Posterior cingulate gyrus (tissue), 11 donors: ENCODE results near the gene DCXR.
"Not testable (repeated sequence)": the region's sequence is repeated elsewhere in the genome, so short reads cannot be mapped to it uniquely, and the experiment has no call there.

ENCODE experiments used
- DNase-seq, 10 donors: peaks; one replicate each; pipeline versions ENCODE4 v3.0.0 to v3.0.0-alpha.2; 2020 to 2021; ENCODE audit warnings: mixed read lengths in 3 of 10
- intact Hi-C: fragments of 100-400 bp; cut with DNase I; formaldehyde crosslinking; loops from one replicate; pipeline ENCODE4 v1.15.1; 2023

The DCXR gene

DNA sequence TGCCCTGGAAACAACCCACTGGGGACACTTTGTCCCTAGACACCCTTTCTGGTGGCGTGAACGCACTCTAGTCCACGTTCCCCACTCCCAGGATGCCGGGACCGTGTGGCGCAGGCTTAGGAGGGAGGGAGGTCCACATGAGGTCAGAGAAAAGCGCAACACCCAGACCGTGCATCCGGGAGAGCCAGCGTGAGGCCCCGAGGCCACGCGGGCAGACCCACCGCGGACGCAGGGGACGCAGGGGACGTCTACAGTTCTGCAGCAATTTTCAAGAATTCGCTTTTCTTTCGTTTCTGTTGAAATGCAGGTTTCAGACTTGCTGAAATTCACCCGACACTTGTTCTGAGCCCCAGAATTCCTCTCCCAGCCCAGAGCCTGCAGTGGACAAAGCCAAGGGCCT is 9.4 kb upstream of the DCXR start:
- no peak for DNase-seq
- intact Hi-C loops, result no loop called here

DNA sequence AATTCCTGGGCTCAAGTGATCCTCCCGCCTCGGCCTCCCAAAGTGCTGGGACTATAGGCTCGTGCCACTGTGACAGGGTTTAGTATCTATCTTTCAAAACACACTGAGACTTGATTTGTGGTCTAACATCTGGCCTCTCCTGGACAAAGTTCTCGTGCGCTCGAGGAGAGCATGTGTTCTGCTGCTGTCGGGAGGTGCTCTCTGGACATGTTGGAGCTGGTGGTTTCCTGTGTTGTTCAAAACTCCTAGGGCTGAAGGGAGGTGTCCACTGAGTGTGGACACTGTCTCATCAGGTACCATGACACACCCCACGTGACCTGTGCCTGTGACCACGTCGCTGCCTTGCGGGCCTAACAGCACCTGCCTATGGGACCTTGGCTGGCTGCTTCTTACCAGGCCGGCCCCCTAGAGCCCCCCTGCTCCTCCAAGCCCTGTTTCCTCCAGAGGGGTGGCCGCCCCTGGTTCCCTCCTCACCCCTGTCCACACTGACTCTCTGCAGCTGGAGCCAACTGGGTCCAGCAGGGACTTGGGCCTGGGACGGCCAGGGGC is 8.5 kb upstream of the DCXR start:
- no peak for DNase-seq
- intact Hi-C loops, result no loop called here

DNA sequence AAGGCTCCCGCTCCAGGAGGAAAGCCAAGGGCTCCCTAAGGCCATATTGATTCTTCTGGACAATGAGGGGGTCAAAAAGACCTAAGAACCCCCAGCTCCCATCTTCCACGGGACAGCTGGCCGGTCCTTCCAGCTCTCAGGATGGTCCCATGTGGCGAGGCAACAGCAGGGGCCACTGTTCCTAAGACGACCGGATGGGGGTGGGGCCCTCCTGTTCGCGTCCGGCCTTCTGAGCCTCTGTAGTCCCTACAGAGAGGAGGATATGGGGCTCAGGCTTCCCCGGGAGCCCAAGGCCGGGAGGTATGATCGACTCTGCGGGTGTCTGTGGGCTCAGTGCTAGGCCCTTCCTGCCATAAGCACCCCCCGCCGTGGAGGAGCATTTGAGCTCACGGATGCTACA is 6.0 kb upstream of the DCXR start:
- intact Hi-C loops, result no loop called here
- DNase-seq, result no peak

DNA sequence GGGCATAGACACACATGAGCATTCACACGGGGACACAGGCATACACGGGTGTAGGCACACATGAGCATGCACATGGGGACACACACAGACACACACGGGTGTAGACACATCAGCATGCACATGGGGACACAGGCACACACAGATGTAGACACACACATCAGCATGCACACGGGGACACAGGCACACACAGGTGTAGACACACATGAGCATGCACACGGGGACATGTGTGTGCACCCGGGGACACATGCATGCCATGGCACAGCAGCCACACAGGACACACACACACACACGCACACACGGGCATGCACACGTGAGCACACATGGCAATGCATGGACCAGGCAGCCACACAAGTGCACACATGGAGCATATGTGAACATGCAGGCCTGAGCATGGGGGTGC is 5.2 kb upstream of the DCXR start:
- intact Hi-C loops, result no loop called here
- DNase-seq, result no peak

DNA sequence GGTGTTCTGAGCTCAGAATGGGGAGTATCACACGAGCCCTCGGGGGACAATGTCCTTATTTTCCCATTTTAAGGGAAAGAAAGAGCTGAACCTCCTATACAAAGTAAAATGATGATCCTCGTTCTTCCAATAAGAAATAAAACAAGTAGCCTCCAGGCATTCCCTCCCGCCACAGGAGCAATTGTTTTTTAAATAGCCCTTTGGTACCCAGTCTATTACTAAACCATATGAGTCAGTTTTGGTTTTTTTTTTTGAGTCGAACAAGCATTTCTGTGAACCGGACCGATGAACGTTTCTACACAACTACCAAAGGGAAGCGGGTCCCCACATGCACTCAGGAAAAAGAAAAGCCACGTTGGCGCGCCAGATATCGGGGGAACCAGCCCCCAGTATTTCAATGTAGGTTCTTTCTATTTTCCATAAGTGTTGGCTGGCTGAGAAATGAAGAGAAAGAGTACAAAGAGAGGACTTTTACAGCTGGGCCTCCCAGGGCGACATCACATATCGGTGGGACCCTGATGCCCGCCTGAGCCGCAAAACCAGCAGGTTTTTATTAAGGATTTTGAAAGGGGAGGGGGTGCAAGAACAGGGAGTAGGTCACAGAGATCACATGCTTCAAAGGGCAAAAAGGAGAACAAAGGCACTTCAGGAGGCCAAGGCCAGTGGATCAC is 3.8 kb upstream of the DCXR start:
- no peak for DNase-seq
- intact Hi-C loops, result no loop called here

DNA sequence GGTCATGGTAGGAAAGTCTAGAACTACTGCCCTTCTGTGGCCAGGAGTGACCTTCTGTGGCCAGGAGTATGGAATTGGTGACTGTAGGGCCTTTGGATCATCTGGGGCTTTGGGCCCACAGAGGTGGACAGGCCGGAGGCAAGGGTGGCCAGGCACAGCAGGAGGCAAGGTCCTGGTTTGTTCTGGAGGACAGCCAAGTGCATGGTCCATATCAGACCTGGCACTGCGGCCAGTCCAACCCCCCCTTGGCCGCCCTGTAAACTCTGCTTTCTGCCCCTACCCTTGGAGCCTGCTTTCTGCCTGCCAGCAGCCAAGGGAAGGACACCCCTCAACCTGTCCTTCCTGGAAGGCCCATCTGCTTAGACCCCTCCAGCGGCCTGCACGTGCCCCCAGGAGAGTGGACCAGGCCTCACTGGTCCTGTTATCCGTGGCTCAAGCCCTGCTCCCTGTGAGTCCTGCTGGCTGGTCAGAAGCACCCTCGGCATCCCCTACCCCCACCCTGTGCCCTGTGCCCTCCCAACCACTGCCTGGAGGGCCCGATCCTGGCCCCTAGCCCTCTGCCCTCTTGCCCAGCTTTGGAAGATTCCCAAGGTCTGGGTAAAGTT is 2.3 kb upstream of the DCXR start:
- intact Hi-C loops, result no loop called here
- DNase-seq, result no peak

DNA sequence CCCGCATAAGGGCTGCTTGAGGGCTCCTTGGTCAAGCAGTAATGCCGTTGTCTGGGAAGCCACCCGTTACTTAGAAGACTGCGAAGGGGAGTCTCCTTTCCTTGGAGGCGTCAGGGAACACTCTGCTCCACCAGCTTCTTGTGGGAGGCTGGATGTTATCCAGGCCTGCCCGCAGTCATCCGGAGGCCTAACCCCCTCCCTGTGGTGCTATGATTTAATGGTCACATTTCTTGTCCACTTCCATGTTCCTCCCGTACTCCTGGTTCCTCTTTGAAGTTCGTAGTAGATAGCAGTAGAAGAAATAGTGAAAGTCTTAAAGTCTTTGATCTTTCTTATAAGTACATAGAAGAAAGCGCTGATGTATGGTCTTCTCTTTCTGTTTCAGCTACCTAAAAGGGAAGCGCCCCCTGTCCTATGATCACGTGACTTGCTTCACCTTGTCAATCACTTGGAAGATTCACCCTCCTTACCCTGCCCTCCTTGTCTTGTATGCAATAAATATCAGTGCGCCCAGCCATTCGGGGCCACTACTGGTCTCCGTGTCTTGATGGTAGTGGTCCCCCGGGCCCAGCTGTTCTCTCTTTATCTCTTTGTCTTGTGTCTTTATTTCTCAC is 1.4 kb upstream of the DCXR start:
- DNase-seq, intact Hi-C loops: not testable (repeated sequence)

DNA sequence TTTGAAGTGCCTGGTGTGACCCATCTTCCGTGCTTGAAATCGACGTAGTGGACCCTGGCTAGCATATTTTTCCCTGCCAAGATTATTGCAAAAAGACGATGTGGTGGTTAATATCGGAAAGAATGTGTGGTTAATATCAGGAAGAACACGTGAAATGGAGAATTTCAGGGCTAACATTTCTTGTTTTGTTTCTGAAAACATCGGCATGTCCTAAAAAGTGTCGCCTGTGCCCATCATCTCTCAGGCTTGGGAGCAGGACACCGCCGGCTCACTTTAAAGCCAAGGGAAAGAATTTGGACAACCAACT is 345 bp upstream of the DCXR start:
- DNase-seq, result no peak
- intact Hi-C loops, result no loop called here

DNA sequence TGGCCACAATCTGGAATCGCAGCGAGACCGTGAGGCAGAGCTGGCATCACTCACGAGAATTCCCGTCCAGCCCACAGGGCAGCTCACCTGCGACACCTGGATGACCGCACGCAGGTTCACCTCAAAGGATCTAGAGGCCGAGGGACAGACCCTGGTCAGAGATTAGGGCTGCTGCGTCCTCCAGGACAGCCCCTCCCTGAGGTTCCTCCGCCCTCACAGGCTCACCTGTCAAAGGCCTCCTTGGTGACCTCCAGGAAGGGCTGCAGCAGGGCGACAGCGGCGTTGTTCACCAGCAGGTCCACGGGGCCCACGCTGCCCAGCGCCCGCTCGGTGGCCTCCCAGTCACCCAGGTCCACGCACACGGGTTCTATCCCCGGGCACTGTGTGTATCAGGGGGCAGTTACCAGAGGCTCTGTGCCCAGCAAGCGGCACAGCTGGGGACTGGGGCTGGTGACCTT is 834 bp downstream of the DCXR start:
- no peak for DNase-seq
- intact Hi-C loops, result no loop called here

DNA sequence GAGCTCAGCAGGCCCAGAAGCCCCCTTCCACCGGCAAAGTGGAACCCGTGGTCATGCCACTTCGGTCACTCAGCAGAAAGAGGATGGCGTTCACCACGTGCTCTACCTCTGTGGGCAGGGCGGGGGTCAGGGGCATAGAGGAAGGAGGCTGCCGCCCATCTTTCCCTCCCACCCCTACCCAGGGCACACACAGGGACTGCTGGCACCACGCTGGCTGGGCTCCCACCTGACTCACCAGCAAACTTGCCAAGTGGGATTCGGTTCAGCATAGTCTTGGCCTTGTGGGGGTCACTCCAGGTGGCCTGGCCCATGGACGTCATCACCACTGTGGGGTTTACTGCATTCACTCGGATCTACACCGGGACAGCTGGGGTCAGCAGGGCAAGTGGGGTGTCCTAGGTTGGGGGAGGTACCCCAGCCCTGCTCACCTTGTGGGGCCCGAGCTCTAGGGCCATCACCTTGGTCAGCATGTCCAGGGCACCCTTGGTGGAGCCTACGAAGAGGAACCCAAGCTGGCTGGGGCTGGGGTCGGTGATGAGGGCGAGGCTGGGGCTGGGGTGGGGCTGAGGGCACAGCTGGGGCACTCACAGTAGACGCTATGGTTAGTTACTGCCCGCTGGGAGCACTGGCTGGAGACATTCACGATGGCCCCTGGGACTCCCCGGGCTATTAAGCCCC is 1.4 kb downstream of the DCXR start:
- intact Hi-C loops, result no loop called here
- DNase-seq, result no peak

DNA sequence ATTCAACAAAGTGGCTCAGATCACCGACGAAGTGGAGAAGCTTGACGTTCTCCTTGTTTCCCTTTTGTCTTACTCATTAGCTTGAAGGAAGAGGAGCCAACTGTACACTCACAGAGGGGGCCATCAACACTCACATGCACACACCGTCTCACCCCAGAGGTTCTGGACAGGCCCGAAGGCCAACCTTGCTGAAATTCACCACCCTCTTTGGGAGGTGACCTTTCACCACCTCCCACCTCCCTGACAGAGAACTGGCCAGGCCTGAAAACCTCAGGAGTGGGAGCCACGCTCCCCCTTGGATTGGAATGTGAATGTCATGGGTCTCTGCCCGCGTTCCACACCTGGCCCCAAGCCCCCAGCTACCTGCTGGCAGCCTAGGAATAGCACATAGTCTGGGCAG is 2.0 kb downstream of the DCXR start:
- intact Hi-C loops, result no loop called here
- no peak for DNase-seq

DNA sequence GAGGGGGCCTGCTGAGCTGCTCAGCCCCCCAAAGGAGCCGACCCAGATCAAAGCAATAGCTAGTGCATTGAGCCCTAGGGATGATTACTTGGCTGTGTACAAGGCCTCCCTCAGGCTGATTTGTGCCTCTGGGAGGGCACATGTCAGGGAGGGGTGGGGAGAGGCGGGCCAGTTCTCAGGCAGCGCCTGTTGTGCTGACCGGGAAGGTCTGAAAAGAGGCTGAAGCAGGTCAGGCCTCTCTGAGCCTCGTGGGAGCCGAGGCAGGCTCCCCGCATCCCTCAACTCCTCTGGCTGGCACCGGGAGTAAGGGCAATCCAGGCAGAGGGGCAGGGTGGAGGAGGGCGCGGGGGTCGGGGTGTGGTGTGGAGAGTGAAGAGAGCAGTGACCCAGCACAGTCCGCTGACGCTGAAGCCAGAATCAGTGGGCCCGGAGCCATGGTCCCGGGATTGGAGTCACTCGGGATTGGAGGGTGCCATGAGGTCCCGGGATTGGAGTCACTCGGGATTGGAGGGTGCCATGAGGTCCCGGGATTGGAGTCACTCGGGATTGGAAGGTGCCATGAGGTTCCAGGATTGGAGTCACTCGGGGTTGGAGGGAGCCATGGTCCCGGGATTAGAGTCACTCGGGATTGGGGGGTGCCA is 3.0 kb downstream of the DCXR start:
- no peak for DNase-seq
- intact Hi-C loops, result loop anchor here (5.0 kb wide), 1 partner anchor 63 kb away; the partner anchor contains the start of gene FASN

DNA sequence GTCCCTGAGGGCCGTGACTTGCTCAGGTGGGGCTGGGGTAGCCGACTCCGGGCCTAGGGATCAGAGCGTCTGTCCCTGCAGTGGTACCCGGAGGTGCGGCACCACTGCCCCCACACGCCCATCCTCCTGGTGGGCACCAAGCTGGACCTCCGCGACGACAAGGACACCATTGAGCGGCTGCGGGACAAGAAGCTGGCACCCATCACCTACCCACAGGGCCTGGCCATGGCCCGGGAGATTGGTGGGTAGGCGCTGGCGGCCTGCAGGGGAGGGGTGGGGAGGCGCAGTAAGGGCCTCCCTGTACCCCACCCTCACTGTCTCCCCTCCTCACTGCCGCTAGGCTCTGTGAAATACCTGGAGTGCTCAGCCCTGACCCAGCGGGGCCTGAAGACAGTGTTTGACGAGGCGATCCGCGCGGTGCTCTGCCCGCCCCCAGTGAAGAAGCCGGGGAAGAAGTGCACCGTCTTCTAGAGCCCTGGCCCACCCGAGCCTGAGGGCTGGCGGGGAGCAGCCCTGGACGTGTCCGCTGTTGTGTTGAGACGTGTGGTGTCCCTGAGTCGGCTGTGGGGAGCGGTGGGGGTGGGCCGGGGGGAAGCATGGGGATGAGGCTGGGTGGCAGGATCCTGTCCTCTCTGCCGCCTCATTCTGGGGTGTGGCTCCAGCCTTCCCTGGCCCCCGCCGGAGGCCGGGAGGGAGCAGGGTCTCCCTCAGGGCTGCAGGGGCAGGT is 4.0 kb downstream of the DCXR start:
- DNase-seq, result no peak
- intact Hi-C loops, result loop anchor here (5.0 kb wide), 1 partner anchor 64 kb away; the partner anchor contains the start of gene FASN

DNA sequence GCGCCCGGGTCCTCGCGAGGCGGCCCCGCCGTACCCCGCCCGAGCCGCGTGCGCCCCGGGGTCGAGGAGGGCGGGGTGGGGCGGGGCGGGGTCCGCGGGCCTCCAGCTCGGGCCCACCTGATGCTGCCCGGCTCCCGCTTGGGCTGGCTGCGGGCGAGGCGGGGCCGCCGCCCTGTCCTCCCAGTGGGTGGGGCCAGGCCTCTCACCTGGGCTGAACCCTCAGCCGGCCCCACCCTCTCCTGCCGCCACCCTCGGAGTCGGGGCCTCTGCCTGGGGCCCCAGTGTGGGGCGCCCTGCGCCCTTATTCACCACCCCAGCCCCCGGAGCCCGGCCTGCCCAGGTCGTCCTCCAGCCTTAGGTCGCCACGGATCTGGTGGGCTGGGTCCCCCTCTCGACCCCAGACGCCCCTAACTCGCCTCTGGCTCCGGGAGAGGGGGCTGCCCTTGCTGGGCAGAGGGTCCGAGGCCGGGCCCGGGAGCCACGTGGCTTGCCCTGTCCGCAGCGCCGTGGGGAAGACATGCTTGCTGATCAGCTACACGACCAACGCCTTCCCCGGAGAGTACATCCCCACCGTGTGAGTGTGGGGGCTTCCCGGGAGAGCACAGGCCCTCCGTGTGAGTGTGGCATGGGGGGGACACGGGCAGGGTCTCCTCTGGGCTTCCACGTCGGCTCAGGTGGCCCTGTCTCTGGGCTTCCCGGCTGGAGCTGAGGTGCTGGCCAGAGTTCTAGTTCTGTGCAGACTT is 5.4 kb downstream of the DCXR start:
- DNase-seq, result no peak
- intact Hi-C loops, result loop anchor here (5.0 kb wide), 1 partner anchor 65 kb away; the partner anchor contains the start of gene FASN

DNA sequence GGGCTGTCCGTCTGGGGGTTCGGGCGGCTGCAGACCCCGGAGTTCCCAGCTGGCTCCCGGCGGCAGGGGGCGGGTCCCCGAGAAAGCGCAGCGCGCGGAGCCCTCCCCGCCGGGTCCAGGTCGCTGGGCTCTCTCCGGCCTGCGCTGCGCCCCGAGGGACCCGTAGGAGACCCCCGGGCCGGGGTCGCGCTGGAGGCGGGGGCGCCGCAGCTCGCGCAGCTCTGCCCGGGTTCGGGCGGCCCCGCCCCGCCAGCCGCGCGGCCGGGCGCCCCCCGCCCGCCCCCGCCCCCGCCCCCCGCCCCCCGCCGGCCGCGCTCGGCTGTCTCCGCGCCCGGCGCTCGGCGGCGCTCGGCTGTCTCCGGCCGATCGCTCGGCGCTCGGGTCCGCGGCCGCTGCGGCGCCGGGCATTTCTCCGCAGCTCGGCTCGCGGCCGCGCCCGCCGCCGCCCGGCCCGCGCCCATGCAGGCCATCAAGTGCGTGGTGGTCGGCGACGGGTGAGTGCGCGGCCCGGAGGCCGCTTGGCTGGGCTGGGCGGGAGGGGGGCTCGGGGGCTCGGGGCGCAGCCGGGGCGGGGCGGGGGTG is 6.1 kb downstream of the DCXR start, which contains the start of gene RAC3:
Gene RAC3 (plus strand): TSS at position 376 of the 582 bp plus-strand sequence. CDS start 84 bp downstream, at position 460.
- DNase-seq, result no peak
- intact Hi-C loops, result loop anchor here (5.0 kb wide), 1 partner anchor 66 kb away; the partner anchor contains the start of gene FASN

DNA sequence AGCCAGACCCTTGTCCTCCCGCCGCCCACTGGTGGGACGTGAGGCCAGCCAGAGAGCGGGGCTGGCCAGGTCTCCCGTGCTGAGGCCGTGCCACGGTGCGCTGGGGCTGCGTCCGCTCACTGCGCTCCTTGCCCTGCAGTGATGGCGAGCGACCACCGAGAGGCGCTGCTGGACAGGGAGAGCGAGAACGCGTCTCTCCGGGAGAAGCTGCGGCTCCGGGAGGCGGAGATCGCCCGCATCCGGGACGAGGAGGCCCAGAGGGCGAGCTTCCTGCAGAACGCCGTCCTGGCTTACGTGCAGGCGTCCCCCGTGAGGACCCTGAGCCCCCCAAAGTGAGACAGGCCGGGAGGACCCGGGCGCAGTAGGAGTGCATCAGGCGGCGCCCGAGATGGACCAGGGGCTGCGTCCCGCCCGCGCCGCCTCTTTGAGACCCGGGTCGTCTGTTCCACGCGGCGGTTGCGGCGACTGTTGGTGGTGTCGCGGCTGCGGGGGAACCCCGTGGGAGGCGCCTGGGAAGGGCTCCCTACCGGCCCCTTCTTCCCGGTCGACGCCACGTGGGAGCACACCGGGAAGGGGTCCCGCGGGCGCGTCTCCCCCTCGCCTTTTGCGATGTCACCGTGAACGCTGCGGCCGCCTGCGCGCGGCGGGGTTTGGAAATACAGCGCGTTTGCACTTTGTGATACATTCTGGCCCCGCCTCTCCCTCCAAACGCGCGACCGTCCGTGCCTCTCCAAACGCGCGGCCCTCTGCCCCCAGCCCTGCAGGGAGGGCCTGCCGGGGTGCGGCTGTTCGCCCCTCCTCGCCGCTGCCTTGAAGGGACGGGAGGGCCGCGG is 6.8 kb downstream of the DCXR start:
- DNase-seq, result peak; percentile 80 to 98 (median 86)
- intact Hi-C loops, result loop anchor here (1.0 to 5.0 kb wide), 2 partner anchors 67 to 124 kb away; partner anchors contain the start of gene FASN

DNA sequence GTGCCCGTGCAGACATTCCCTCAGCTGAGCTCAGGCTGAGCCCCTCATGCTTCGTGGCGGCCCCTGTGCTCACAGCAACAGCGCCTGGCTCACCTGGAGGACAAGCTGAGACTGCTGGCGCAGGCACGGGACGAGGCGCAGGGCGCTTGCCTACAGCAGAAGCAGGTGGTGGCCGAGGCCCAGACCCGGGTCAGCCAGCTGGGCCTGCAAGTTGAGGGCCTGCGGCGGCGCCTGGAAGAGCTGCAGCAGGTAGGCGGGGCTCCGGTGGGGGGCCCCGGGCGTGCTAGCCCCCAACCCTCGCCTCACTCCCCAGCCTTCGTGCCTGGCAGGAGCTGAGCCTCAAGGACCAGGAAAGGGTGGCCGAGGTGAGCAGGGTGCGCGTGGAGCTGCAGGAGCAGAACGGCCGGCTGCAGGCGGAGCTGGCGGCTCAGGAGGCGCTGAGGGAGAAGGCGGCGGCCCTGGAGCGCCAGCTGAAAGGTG is 7.5 kb downstream of the DCXR start:
- DNase-seq, result no peak
- intact Hi-C loops, result loop anchor here (1.0 to 5.0 kb wide), 2 partner anchors 67 to 124 kb away; partner anchors contain the start of gene FASN

DNA sequence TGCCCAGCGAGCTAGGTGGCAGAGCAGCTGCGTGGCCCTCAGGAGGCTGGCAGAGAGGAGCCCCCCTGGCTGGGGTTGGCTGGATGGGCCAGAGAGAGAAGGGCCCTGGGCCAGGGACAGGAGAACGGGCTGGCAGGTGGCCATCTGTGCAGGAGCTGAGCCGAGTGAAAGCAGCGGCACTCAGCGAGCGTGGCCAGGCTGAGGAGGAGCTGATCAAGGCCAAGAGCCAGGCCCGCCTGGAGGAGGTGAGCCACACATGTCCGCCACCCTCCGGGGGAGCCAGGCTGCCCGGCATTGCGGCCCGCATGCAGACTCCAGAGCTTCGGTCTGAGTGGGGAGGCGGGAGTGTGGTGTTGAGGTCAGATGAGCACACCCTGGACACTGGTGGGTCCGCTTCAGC is 8.1 kb downstream of the DCXR start:
- no peak for DNase-seq
- intact Hi-C loops, result no loop called here
